Glutamatergic neuron (in vitro differentiated cells): ENCODE data around the gene GLE1. TPM values are rescaled to one million over a fixed set of nuclear protein-coding genes. Genes with fewer than 3 reads are reported as not detected.

Experiments used
- DNase-seq: peaks from one replicate; pipeline ENCODE4 v3.0.0; 2022
- H3K27ac Mint-ChIP-seq: one replicate; pipeline ENCODE4 v1.8.0; 2020; ENCODE audit warnings: mild to moderate bottlenecking, mixed read lengths, inconsistent platforms; ENCODE audit not compliant: unreplicated experiment
- H3K27me3 Mint-ChIP-seq: one replicate; pipeline ENCODE4 v1.8.0; 2020; ENCODE audit warnings: mild to moderate bottlenecking, moderate library complexity, mixed read lengths, inconsistent platforms; ENCODE audit not compliant: unreplicated experiment
- H3K36me3 Mint-ChIP-seq: one replicate; pipeline ENCODE4 v1.8.0; 2020; ENCODE audit warnings: mild to moderate bottlenecking, mixed read lengths, inconsistent platforms; ENCODE audit not compliant: unreplicated experiment
- H3K4me1 Mint-ChIP-seq: one replicate; pipeline ENCODE4 v1.8.0; 2020; ENCODE audit warnings: mild to moderate bottlenecking, low read depth, mixed read lengths, inconsistent platforms; ENCODE audit not compliant: unreplicated experiment
- H3K4me3 Mint-ChIP-seq: one replicate; pipeline ENCODE4 v1.8.0; 2020; ENCODE audit warnings: mild to moderate bottlenecking, mixed read lengths, inconsistent platforms; ENCODE audit not compliant: unreplicated experiment
- H3K9me3 Mint-ChIP-seq: one replicate; pipeline ENCODE4 v1.8.0; 2020; ENCODE audit warnings: mild to moderate bottlenecking, moderate library complexity, mixed read lengths, inconsistent platforms; ENCODE audit not compliant: unreplicated experiment
- total RNA-seq: library from RNA; stranded (reverse); fragmentation: NEBNext Ultra II Directional; extraction: Animal tissue kit (Norgen Biotek cat#: 25700); gene quantifications from one replicate; pipeline ENCODE4 v1.2.1, GENCODE V29; 2021; ENCODE audit not compliant: unreplicated experiment
- TF ChIP-seq, protein P1 (sequence below): fragments of 200-600 bp; sonication (generic); IDR thresholded peaks from one replicate; pipeline ENCODE4 v1.5.0; 2021; ENCODE audit not compliant: partially characterized antibody, unreplicated experiment

GLE1 gene
- total RNA-seq, 1 donor from 2014 or later: 11.0 TPM

GRCh38 chr9:128550770-128551656, 46.5 kb downstream of the GLE1 start:
- TF ChIP-seq, protein P1, sequence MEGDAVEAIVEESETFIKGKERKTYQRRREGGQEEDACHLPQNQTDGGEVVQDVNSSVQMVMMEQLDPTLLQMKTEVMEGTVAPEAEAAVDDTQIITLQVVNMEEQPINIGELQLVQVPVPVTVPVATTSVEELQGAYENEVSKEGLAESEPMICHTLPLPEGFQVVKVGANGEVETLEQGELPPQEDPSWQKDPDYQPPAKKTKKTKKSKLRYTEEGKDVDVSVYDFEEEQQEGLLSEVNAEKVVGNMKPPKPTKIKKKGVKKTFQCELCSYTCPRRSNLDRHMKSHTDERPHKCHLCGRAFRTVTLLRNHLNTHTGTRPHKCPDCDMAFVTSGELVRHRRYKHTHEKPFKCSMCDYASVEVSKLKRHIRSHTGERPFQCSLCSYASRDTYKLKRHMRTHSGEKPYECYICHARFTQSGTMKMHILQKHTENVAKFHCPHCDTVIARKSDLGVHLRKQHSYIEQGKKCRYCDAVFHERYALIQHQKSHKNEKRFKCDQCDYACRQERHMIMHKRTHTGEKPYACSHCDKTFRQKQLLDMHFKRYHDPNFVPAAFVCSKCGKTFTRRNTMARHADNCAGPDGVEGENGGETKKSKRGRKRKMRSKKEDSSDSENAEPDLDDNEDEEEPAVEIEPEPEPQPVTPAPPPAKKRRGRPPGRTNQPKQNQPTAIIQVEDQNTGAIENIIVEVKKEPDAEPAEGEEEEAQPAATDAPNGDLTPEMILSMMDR: no peak
- Mint-ChIP-seq H3K27me3 (peaks cover 4% of the 10 kb centered on the region), H3K9me3 (peaks cover 6% of the 10 kb centered on the region), H3K4me1 (peaks cover 22% of the 10 kb centered on the region), H3K36me3 (no peaks in the 10 kb centered on the region), H3K27ac (peak overlapping the region; percentile 98), H3K4me3 (peak overlapping the region; percentile 98)
- peak; percentile 60 for DNase-seq

DNA sequence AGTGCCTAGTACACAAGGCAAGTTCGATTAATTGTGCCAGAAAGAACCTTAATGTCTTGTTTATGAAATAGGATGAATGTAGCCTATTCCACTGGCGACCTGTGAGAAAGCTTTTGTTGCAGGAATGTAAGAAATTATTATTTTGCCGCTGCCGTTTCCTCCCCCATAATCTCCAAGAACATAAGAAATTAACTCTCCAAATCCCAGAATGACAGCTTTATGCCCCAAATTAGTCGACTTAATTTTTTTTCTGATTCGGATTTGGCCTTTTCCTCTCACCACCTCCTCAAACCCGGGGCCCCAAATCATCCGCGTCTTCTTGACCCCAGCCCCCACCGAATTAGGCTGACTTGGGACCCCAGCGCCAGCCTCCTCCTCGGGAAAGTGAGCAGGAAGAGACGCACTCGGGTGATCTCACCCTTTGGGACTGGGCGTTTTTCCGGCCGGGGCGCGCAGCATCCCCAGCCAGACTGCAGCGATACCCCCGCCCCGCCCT, 47.2 kb downstream of the GLE1 start:
- DNase-seq: no peak
- Mint-ChIP-seq H3K36me3 (no peaks in the 10 kb centered on the region), H3K4me3 (peak overlapping the region; percentile 98), H3K27ac (peak overlapping the region; percentile 98), H3K27me3 (peaks cover 4% of the 10 kb centered on the region), H3K4me1 (peaks cover 24% of the 10 kb centered on the region), H3K9me3 (peaks cover 6% of the 10 kb centered on the region)
- TF ChIP-seq, protein P1: no peak

DNA sequence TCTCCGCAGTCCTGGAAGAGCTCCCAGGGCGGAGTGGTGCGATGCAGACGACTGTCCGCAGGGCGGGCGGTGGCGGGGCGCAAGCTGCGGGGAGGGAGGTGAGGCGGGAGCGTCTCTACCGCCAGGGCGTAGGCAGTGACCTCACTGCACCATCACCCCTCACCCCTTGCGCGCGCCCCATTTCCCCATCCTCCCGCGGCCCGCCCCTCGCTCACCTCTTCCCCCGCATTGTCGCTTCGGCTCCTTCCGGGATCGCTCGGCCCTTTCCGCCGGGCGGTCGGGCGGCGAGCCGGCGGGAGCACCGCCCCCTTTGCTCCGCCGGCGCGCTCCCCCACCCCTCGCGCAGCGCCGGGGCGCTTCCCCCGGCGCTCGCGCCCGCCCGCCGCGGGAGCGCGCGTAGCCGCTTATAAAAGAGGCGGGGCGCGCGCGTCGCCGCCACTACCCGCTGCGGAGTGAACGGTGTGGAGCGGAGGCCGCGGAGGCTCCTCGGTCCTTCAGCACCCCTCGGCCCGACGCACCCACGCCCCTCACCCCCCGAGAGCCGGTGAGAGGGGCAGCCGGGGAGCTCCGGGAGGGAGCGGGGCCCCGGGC, 47.7 kb downstream of the GLE1 start, which contains the start of gene SPTAN1:
Gene SPTAN1 (plus strand): TSS at position 435 of the 591 bp plus-strand sequence. CDS start 14,154 bp downstream, outside the sequence.
- peak; percentile 94 for DNase-seq
- H3K9me3 Mint-ChIP-seq: peaks cover 6% of the 10 kb centered on the region
- peak within 1 kb of the TSS; percentile 98 for H3K27ac Mint-ChIP-seq

GRCh38 chr9:128552744-128553440, 48.4 kb downstream of the GLE1 start:
- DNase-seq: peak; percentile 58

More for the DNA sequence above, 47.7 kb downstream of the GLE1 start, which contains the start of gene SPTAN1:
- no peaks in the 10 kb centered on the region for H3K36me3 Mint-ChIP-seq
- TF ChIP-seq, protein P1: no peak
- peak within 1 kb of the TSS; percentile 98 for H3K4me3 Mint-ChIP-seq
- peaks cover 28% of the 10 kb centered on the region for H3K4me1 Mint-ChIP-seq
- H3K27me3 Mint-ChIP-seq: peaks cover 4% of the 10 kb centered on the region

More at GRCh38 chr9:128552744-128553440, 48.4 kb downstream of the GLE1 start:
- H3K36me3 Mint-ChIP-seq: no peaks in the 10 kb centered on the region
- H3K4me1 Mint-ChIP-seq: peaks cover 29% of the 10 kb centered on the region
- H3K9me3 Mint-ChIP-seq: peaks cover 6% of the 10 kb centered on the region
- no peak overlapping the region for H3K4me3 Mint-ChIP-seq
- TF ChIP-seq, protein P1: no peak
- no peak overlapping the region for H3K27ac Mint-ChIP-seq
- H3K27me3 Mint-ChIP-seq: peaks cover 4% of the 10 kb centered on the region
